HL-60 (cell line): ENCODE data around the gene GOSR2.

Experiments
- CTCF ChIP-seq: IDR thresholded peaks from one replicate; pipeline ENCODE4 v1.5.1; 2011; ENCODE audit warnings: low read length, control low read depth, inconsistent platforms; ENCODE audit not compliant: insufficient read depth
- POLR2AphosphoS5 ChIP-seq: IDR thresholded peaks from 2 replicates; pipeline ENCODE4 v1.6.1; 2012; ENCODE audit warnings: low read depth
- REST ChIP-seq: IDR thresholded peaks from 2 replicates; pipeline ENCODE4 v1.6.1; 2012; ENCODE audit warnings: low read depth; ENCODE audit not compliant: insufficient replicate concordance

GRCh38 chr17:46910179-46910927 lies 12.6 kb upstream of the GOSR2 start:
- TF ChIP-seq POLR2AphosphoS5 (no peak), REST (no peak), CTCF (no peak)
